Mucosa of descending colon (tissue), 3 donors: ENCODE measurements around the gene PSG3. TPM values are rescaled to one million over a fixed set of nuclear protein-coding genes. Genes with fewer than 3 reads are reported as not detected.
"Not testable (repeated sequence)": the region's sequence is repeated elsewhere in the genome, so short reads cannot be mapped to it uniquely, and the experiment has no call there.

ENCODE experiments used
- ATAC-seq: fragments of 200-7000 bp; cut with Tn5 transposase; one replicate; pipeline ENCODE4 v1.9.1; 2020; ENCODE audit warnings: mild to moderate bottlenecking, moderate library complexity
- DNase-seq, 3 donors: peaks; one replicate each; pipeline ENCODE4 v3.0.0-alpha.2; 2020
- H3K36me3 ChIP-seq: fragments of 200-600 bp; one replicate; pipeline ENCODE4 v1.8.0; 2021; ENCODE audit warnings: low read depth, mild to moderate bottlenecking
- H3K4me1 ChIP-seq: fragments of 200-600 bp; one replicate; pipeline ENCODE4 v1.8.0; 2021; ENCODE audit warnings: low read depth, mild to moderate bottlenecking
- H3K4me3 ChIP-seq: fragments of 200-600 bp; one replicate; pipeline ENCODE4 v1.8.0; 2021; ENCODE audit warnings: mild to moderate bottlenecking
- H3K9me3 ChIP-seq: fragments of 200-600 bp; one replicate; pipeline ENCODE4 v1.8.0; 2021; ENCODE audit warnings: mild to moderate bottlenecking
- CTCF ChIP-seq: fragments of 200-600 bp; IDR thresholded peaks from one replicate; pipeline ENCODE4 v1.8.0; 2022; ENCODE audit warnings: antibody characterized with exemption, mild to moderate bottlenecking
- intact Hi-C, 2 donors: fragments of 100-400 bp; cut with DNase I in 1 of 2; cut with micrococcal nuclease in 1 of 2; formaldehyde crosslinking; loops; one replicate each; pipeline versions ENCODE4 v1.11.0 to v1.11.1; 2022; cut with DNase I, micrococcal nuclease
- long read RNA-seq, 2 donors: library from polyadenylated mRNA; unstranded; transcript quantifications; one replicate each; pipeline ENCODE4 v2.0.0, GENCODE V29; 2019 to 2021
- total RNA-seq, 3 donors: library from RNA; stranded (reverse); fragmentation: NEBNext Ultra II Directional in 2 of 3; extraction: Animal tissue kit (Norgen Biotek cat#: 25700) in 2 of 3; gene quantifications; one replicate each; pipeline versions ENCODE4 v1.2.1 to v1.2.4, GENCODE V29; 2021 to 2023
- donor health status: DM: no; HTN: no; CAD: no; lungs with moderate emphysema.
- donor health status: DM: no; HTN: no; CAD: no.
- donor health status: DM: no; HTN: yes; CAD: no.

PSG3 gene
- total RNA-seq = not detected
- long read RNA-seq, donor 1 = 0 reads
- long read RNA-seq, donor 2 = 0 reads

GRCh38 chr19:42740381-42740780 lies at the start of gene PSG3:
Gene PSG3 (minus strand): TSS chr19:42740481. CDS start chr19:42740384, 97 bp downstream.
- H3K4me3 ChIP-seq, H3K36me3 ChIP-seq, H3K9me3 ChIP-seq, ATAC-seq, H3K4me1 ChIP-seq, intact Hi-C loops, DNase-seq: not testable (repeated sequence)

GRCh38 chr19:42788766-42789165 lies 48.5 kb upstream of the PSG3 start:
- ATAC-seq, H3K4me1 ChIP-seq, H3K4me3 ChIP-seq, H3K36me3 ChIP-seq, DNase-seq, intact Hi-C loops: not testable (repeated sequence)
- H3K9me3 ChIP-seq = peaks cover 18% of the 10 kb centered on the region

GRCh38 chr19:42787766-42788165 lies 47.5 kb upstream of the PSG3 start:
- H3K36me3 ChIP-seq, ATAC-seq, H3K9me3 ChIP-seq, intact Hi-C loops, DNase-seq, H3K4me3 ChIP-seq, H3K4me1 ChIP-seq: not testable (repeated sequence)

- H3K9me3 ChIP-seq, H3K4me1 ChIP-seq, H3K4me3 ChIP-seq, intact Hi-C loops, H3K36me3 ChIP-seq, ATAC-seq: not testable (repeated sequence)
- peak in 2 of 3 donors; percentile 50 to 64 for DNase-seq
- TF ChIP-seq CTCF = peak; percentile 55
Observed at GRCh38 chr19:42776750-42777612, 36.7 kb upstream of the PSG3 start.

GRCh38 chr19:42774510-42775158 lies 34.4 kb upstream of the PSG3 start:
- DNase-seq = not testable (repeated sequence)

GRCh38 chr19:42767319-42767718 lies 27.0 kb upstream of the PSG3 start:
- H3K4me3 ChIP-seq, DNase-seq, ATAC-seq, H3K36me3 ChIP-seq, H3K9me3 ChIP-seq, H3K4me1 ChIP-seq, intact Hi-C loops: not testable (repeated sequence)

More at GRCh38 chr19:42774510-42775158, 34.4 kb upstream of the PSG3 start:
- H3K36me3 ChIP-seq, H3K9me3 ChIP-seq, H3K4me1 ChIP-seq, H3K4me3 ChIP-seq, intact Hi-C loops, ATAC-seq: not testable (repeated sequence)

- ATAC-seq, H3K36me3 ChIP-seq, H3K9me3 ChIP-seq, DNase-seq, intact Hi-C loops, H3K4me1 ChIP-seq, H3K4me3 ChIP-seq: not testable (repeated sequence)
Observed at GRCh38 chr19:42766871-42767270, 26.6 kb upstream of the PSG3 start.

GRCh38 chr19:42764836-42765235 lies 24.6 kb upstream of the PSG3 start:
- no peaks in the 10 kb centered on the region for H3K9me3 ChIP-seq
- H3K4me3 ChIP-seq = no peak overlapping the region
- DNase-seq = no peak
- no peak for ATAC-seq
- no peaks in the 10 kb centered on the region for H3K4me1 ChIP-seq
- intact Hi-C loops = no loop called here
- TF ChIP-seq CTCF = no peak
- H3K36me3 ChIP-seq = no peaks in the 10 kb centered on the region
